GM12873 (cell line): ENCODE results near the gene EIF4EBP3.

Experiments
- CTCF ChIP-seq: IDR thresholded peaks from 2 replicates; pipeline ENCODE4 v1.5.1; 2012; ENCODE audit warnings: low read depth, mild to moderate bottlenecking, moderate library complexity, low read length, control low read depth; ENCODE audit not compliant: insufficient read depth; ENCODE audit errors: missing control alignments

EIF4EBP3 gene

GRCh38 chr5:140565024-140565779, 17.7 kb downstream of the EIF4EBP3 start:
- TF ChIP-seq CTCF = no peak

- TF ChIP-seq CTCF = no peak
Observed at GRCh38 chr5:140565780-140566095, 18.3 kb downstream of the EIF4EBP3 start.

- TF ChIP-seq CTCF = no peak
Observed at GRCh38 chr5:140566665-140567064, 19.2 kb downstream of the EIF4EBP3 start.

- TF ChIP-seq CTCF = no peak
Observed at GRCh38 chr5:140567136-140567818, 19.8 kb downstream of the EIF4EBP3 start.

GRCh38 chr5:140567871-140568270, 20.4 kb downstream of the EIF4EBP3 start:
- no peak for TF ChIP-seq CTCF

GRCh38 chr5:140568443-140569063, 21.1 kb downstream of the EIF4EBP3 start:
- TF ChIP-seq CTCF = no peak

- no peak for TF ChIP-seq CTCF
Observed at GRCh38 chr5:140569197-140569596, 21.7 kb downstream of the EIF4EBP3 start.
